GM23248 (cell line): ENCODE data around the gene ELMO1.

Experiments
- EZH2 ChIP-seq: fragments of 200-600 bp; sonication (generic); IDR thresholded peaks from 2 replicates; pipeline ENCODE4 v1.6.1; 2018; ENCODE audit warnings: antibody characterized with exemption, mild to moderate bottlenecking; ENCODE audit not compliant: insufficient read depth, poor library complexity, severe bottlenecking
- EZH2phosphoT487 ChIP-seq: fragments of 200-600 bp; sonication (generic); IDR thresholded peaks from 2 replicates; pipeline ENCODE4 v1.6.1; 2018; ENCODE audit warnings: antibody characterized with exemption, moderate library complexity, mild to moderate bottlenecking, low read depth; ENCODE audit not compliant: insufficient read depth

GRCh38 chr7:37212051-37212450 is 236.6 kb downstream of the ELMO1 start:
- TF ChIP-seq EZH2 (no peak), EZH2phosphoT487 (no peak)
